Smooth muscle cell (in vitro differentiated cells): ENCODE results near the gene CAMK2N1. TPM values are rescaled to one million over a fixed set of nuclear protein-coding genes. Genes with fewer than 3 reads are reported as not detected.

Source experiments
- DNase-seq: peaks from one replicate; lab custom pipeline; 2025; ENCODE audit not compliant: unreplicated experiment; lab: John Stamatoyannopoulos, UW
- H2AFZ ChIP-seq: fragments of 200-600 bp; sonication (generic); 2 replicates; pipeline ENCODE4 v1.6.0; 2016; ENCODE audit warnings: antibody characterized with exemption, low read depth, mild to moderate bottlenecking
- H3F3A ChIP-seq: fragments of 200-600 bp; sonication (generic); 2 replicates; pipeline ENCODE4 v1.6.0; 2017; ENCODE audit warnings: antibody characterized with exemption, low read depth
- H3K27ac ChIP-seq: fragments of 200-600 bp; sonication (generic); 2 replicates; pipeline ENCODE4 v1.5.1; 2016; ENCODE audit warnings: low read depth, mild to moderate bottlenecking
- H3K27me3 ChIP-seq: fragments of 200-600 bp; sonication (generic); 2 replicates; pipeline ENCODE4 v1.6.1; 2016; ENCODE audit warnings: low read depth, mild to moderate bottlenecking
- H3K36me3 ChIP-seq: fragments of 200-600 bp; sonication (generic); 2 replicates; pipeline ENCODE4 v1.5.1; 2016; ENCODE audit warnings: low read depth
- H3K4me1 ChIP-seq: fragments of 200-600 bp; sonication (generic); 2 replicates; pipeline ENCODE4 v1.5.1; 2016; ENCODE audit warnings: low read depth
- H3K4me2 ChIP-seq: fragments of 200-600 bp; sonication (generic); 2 replicates; pipeline ENCODE4 v1.6.0; 2016; ENCODE audit warnings: mild to moderate bottlenecking
- H3K4me3 ChIP-seq: fragments of 200-600 bp; sonication (generic); 2 replicates; pipeline ENCODE4 v1.5.1; 2016; ENCODE audit warnings: mild to moderate bottlenecking
- H3K79me2 ChIP-seq: fragments of 200-600 bp; sonication (generic); 2 replicates; pipeline ENCODE4 v1.6.0; 2016; ENCODE audit warnings: low read depth, mild to moderate bottlenecking
- H3K9ac ChIP-seq: fragments of 200-600 bp; sonication (generic); 2 replicates; pipeline ENCODE4 v1.6.0; 2016; ENCODE audit warnings: low read depth
- H3K9me3 ChIP-seq: fragments of 200-600 bp; sonication (generic); replicated peaks from 2 replicates; pipeline ENCODE4 v1.5.1; 2016; ENCODE audit warnings: low read depth
- H4K20me1 ChIP-seq: fragments of 200-600 bp; sonication (generic); 2 replicates; pipeline ENCODE4 v1.6.0; 2016; ENCODE audit warnings: low read depth
- CTCF ChIP-seq: fragments of 200-600 bp; sonication (generic); IDR thresholded peaks from 2 replicates; pipeline ENCODE4 v1.5.1; 2017; ENCODE audit warnings: borderline replicate concordance, mild to moderate bottlenecking, antibody characterized with exemption; ENCODE audit not compliant: insufficient read depth, poor library complexity, severe bottlenecking
- WGBS: methylation state at CpG from one replicate; pipeline ENCODE4 v1.1.7; 2016; ENCODE audit warnings: low lambda C conversion rate; 5-methylcytosine and 5-hydroxymethylcytosine counted together
- polyA plus RNA-seq: library from polyadenylated mRNA; unstranded; fragments of >200 nt; fragmentation: Nextera tagmentation; extraction: Ambion mirVana; gene quantifications from 2 replicates; pipeline ENCODE4 v1.2.1, GENCODE V29; 2016
- total RNA-seq: library from RNA; depleted of rRNA; stranded (reverse); fragments of >200 nt; gene quantifications from 2 replicates; pipeline ENCODE4 v1.2.3, GENCODE V29; 2014

Gene CAMK2N1
- total and polyA plus RNA-seq, 2 experiments from 2014 or later: 11.0 to 13.2 TPM

DNA sequence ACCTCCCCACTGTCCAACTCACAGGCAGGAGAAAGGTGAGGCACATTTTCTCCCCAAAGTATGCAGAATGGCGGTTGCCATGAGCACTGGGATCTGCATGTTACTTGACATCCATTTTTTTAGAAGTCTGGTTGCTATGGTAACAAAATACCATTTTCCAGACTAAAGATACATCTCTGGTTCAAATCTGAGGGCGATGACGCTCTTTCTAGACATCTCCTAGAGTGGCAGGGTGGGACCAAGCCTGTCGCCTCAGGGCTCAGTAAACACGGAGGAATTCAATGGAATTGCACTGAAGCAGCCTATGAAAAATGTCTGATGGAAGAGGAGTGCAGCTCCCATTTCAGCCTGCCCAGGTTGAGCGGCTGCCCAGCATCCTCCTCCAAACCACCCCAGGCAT is 44.9 kb upstream of the CAMK2N1 start:
- H3K4me2 ChIP-seq: no peak overlapping the region
- TF ChIP-seq CTCF: no peak
- H3K9ac ChIP-seq: no peak overlapping the region
- no peaks in the 10 kb centered on the region for H3K36me3 ChIP-seq
- H4K20me1 ChIP-seq: no peaks in the 10 kb centered on the region
- H3K79me2 ChIP-seq: no peaks in the 10 kb centered on the region
- H3K27ac ChIP-seq: no peak overlapping the region
- no peak for DNase-seq
- no peaks in the 10 kb centered on the region for H3F3A ChIP-seq
- H3K27me3 ChIP-seq: peaks cover 74% of the 10 kb centered on the region
- no peaks in the 10 kb centered on the region for H3K9me3 ChIP-seq
- no peak overlapping the region for H3K4me3 ChIP-seq
- WGBS: 70% methylated on average over 6 of the region's 6 CpGs
- no peaks in the 10 kb centered on the region for H3K4me1 ChIP-seq
- H2AFZ ChIP-seq: no peak overlapping the region

DNA sequence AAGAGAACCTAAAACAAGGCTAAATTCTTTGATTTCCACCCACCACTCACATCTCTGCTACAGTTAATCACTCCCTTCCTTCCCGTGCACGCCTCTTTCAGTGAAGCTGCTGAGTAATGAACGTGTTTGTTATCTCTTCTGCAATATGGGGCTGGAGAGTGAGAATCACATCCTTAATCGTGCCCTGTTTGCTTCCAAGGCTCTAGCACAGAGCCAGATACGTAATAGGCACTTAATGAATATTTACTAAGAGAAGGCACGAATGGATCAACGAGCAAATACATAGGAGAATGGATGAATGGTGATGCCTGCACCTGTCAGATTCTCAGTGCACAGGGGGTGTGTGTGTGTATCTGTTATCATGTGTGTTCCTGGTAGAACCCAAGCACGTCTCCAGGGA is 44.3 kb upstream of the CAMK2N1 start:
- H3K27me3 ChIP-seq: peaks cover 68% of the 10 kb centered on the region
- no peak overlapping the region for H2AFZ ChIP-seq
- 60% methylated on average over 8 of the region's 8 CpGs for WGBS
- H3K27ac ChIP-seq: no peak overlapping the region
- H3K4me2 ChIP-seq: no peak overlapping the region
- no peaks in the 10 kb centered on the region for H3K36me3 ChIP-seq
- H3K79me2 ChIP-seq: no peaks in the 10 kb centered on the region
- H4K20me1 ChIP-seq: no peaks in the 10 kb centered on the region
- no peaks in the 10 kb centered on the region for H3K4me1 ChIP-seq
- no peaks in the 10 kb centered on the region for H3K9me3 ChIP-seq
- H3K4me3 ChIP-seq: no peak overlapping the region
- H3K9ac ChIP-seq: no peak overlapping the region
- DNase-seq: no peak
- TF ChIP-seq CTCF: no peak
- no peaks in the 10 kb centered on the region for H3F3A ChIP-seq

- Histone ChIP-seq H3K4me2 (no peak overlapping the region), H3K27ac (no peak overlapping the region), H3K27me3 (peaks cover 62% of the 10 kb centered on the region), H3K36me3 (no peaks in the 10 kb centered on the region), H3F3A (no peaks in the 10 kb centered on the region), H3K4me1 (no peaks in the 10 kb centered on the region), H2AFZ (no peak overlapping the region), H3K9me3 (no peaks in the 10 kb centered on the region), H3K9ac (no peak overlapping the region), H3K4me3 (no peak overlapping the region), H4K20me1 (no peaks in the 10 kb centered on the region), H3K79me2 (no peaks in the 10 kb centered on the region)
- 73% methylated on average over 7 of the region's 7 CpGs for WGBS
- no peak for DNase-seq
- no peak for TF ChIP-seq CTCF
Measured at GRCh38 chr1:20528221-20528620, 42.2 kb upstream of the CAMK2N1 start.

DNA sequence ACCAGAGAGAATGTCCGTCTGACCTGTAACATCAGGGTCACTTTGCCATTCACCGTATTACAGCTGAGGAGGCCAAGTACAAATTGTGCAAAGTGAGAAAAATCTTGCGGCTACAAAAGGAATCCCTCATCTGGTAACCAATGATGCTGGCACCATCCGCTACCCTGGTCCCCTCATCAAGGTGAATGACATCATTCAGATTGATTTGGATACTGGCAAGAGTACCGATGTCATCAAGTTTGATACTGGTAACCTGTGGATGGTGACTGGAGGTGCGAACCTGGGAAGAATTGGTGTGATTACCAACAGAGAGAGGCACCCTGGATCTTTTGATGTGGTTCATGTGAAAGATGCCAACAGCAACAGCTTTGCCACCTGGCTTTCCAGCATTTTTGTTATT is 40.3 kb upstream of the CAMK2N1 start:
- DNase-seq: no peak
- TF ChIP-seq CTCF: no peak
- Histone ChIP-seq H3F3A (no peaks in the 10 kb centered on the region), H2AFZ (no peak overlapping the region), H3K4me3 (no peak overlapping the region), H3K79me2 (no peaks in the 10 kb centered on the region), H4K20me1 (no peaks in the 10 kb centered on the region), H3K36me3 (no peaks in the 10 kb centered on the region), H3K4me2 (no peak overlapping the region), H3K9ac (no peak overlapping the region), H3K4me1 (no peaks in the 10 kb centered on the region), H3K27me3 (peaks cover 57% of the 10 kb centered on the region), H3K9me3 (no peaks in the 10 kb centered on the region), H3K27ac (no peak overlapping the region)
- WGBS: 90% methylated on average over 6 of the region's 6 CpGs
